Measurements from ENCODE around the gene UBE2G2. TPM values are rescaled to one million over a fixed set of nuclear protein-coding genes. Genes with fewer than 3 reads are reported as not detected.

Gene UBE2G2, protein sequence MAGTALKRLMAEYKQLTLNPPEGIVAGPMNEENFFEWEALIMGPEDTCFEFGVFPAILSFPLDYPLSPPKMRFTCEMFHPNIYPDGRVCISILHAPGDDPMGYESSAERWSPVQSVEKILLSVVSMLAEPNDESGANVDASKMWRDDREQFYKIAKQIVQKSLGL
- total RNA-seq, result 10 to 100 TPM; 72.6 to 75.6 TPM
- long read RNA-seq, donor 1, full-length matches to known transcripts, result 29 of 41 reads
- long read RNA-seq, donor 1, partial matches to known transcripts, result 0 of 41 reads
- long read RNA-seq, donor 1, other reads (novel, unspliced or antisense), result 12 of 41 reads
- long read RNA-seq, donor 2, full-length matches to known transcripts, result 141 of 172 reads
- long read RNA-seq, donor 2, partial matches to known transcripts, result 6 of 172 reads
- long read RNA-seq, donor 2, other reads (novel, unspliced or antisense), result 25 of 172 reads

DNA sequence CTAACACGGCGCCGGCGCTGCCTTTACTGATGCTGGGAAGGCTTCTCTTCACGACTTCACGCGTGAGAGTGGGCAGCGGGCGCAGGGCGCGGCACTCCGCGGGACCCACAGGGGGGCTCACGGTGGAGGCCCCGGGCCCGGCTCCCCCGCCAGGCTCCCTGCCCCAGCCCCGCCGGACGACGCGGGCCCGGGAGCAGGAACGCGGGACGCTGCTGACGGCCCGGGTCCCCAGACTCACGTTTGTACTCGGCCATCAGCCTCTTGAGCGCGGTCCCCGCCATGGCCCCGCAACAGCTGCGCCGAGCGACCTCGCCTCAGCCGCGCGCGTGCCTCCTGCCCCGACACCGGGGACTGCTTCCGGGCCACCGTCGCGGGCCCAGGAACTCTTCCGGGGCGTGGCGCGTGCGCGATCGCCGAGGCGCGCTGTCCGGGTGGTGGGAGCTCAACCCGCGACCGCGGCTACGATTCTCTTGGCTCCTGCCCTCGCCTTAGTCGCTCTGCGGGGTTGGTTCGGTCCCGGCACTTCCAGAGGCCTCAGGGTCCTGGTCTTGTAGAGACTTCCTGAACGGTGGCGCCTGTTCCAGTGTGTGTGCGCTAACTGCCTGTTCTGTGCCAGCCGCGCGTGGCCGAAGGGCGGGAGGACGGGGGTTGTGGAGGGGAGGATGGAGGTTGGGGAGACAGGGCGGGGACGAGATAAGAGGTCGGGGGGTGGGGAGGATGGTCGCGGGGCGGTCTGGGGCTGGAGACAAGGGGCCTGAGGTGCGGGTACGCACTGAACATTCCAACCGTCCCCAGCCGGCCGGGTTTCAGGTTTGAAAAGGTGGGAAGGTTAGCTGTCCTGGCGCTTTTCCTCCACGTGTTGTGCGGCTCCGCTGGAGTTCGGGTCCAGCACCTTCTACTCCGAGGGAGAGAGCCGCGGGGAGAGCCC lies at the start of gene UBE2G2:
UBE2G2 (minus strand) TSS at position 353 of the 928 bp plus-strand sequence; CDS start at position 281, 72 bp downstream.
- peak; percentile 95 for DNase-seq (ENCODE audit: low spot score)
- intact Hi-C loops (cut with DNase I), result no loop called here

DNA sequence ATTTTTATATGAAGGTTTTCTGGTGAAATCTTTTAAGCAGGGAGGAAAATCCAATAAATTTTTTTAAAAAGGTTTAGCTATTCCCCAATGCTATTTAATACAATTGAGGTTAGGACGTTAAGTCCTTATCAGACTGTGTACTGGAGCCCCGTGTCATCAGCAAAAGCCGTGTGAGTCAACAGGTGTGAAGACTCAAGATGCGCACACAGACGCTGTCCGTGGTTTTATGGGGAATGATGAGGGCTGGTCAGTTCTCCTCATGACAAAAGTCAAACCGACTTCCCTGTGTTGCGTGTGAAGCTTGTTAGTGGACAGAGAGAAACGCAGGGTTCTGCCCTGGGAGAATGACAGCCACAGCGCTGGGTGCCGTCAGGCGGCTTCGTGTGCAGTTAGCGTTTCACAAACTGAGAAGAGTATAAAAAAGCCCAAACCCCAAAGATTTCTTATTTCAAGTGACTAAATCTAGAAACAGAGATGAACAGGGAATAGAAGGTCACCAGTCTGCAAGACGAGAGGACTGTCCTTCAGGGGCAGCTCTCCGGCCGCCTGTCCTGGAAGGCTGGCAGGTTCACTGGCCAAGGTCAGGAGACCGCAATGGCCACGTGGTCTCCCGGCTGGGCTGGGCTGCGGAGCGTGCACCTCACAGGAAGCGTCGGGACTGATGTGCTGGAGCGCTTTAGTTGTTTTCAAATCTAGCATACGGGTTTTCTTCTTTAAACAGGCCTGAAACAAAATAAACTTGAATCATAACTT lies 49.5 kb upstream of the UBE2G2 start:
- intact Hi-C loops (cut with DNase I), result no loop called here
- peak; percentile 66 for DNase-seq (ENCODE audit: low spot score)

DNA sequence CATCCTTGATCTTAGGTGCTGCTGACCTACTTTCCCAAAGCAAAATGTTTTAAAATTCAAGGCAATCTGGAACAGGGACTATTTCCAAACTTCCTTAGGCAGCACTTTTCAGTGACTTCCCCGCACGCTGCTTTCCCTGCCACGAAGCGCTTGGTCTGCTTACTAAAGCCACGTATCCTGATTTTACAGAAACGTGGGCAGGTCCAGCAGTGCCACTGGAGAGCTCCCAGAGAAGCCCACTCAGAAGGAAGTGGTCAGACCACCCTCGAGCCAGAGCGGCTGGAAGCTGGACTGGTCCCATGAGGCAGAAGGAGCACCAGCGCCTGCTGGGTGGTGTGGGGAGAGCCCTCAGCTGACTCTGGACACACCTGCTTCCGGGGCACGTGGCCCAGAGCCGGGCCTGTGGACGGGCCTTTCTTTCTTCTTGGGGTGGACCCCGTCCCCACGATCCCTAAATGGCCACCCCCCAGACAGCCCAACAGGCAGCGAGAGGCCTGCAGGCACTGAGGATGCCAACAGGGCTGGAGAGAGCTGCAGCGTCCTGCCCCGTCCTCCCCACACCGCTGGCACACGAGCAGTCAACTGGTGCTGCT lies 48.7 kb upstream of the UBE2G2 start:
- intact Hi-C loops (cut with DNase I), result no loop called here
- DNase-seq (ENCODE audit: low spot score), result peak; percentile 72

DNA sequence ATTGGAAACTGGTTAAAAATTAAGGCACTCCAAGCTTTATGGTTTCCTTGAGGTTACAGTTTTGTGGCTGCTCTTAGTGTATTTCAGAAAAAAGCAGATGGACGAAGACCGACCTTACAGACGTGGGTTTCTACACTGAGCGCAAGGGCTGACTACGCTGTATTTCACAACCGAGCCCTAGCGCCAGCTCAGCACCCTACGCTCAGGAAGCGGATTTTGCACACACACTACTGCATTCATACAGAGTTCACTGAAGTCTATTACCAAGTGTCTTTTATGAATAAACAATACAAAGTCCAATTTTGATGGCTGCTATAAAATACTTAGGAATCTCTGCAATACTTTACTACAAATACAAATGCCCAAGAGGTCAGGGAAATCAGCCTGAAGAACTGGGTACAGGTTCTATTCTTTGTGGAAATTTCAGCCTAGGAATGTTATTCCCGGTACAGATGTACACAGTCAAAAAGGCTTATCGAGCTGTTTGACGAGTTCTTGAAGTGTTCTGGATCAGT lies 48.1 kb upstream of the UBE2G2 start:
- intact Hi-C loops (cut with DNase I), result no loop called here
- DNase-seq (ENCODE audit: low spot score), result peak; percentile 82

DNA sequence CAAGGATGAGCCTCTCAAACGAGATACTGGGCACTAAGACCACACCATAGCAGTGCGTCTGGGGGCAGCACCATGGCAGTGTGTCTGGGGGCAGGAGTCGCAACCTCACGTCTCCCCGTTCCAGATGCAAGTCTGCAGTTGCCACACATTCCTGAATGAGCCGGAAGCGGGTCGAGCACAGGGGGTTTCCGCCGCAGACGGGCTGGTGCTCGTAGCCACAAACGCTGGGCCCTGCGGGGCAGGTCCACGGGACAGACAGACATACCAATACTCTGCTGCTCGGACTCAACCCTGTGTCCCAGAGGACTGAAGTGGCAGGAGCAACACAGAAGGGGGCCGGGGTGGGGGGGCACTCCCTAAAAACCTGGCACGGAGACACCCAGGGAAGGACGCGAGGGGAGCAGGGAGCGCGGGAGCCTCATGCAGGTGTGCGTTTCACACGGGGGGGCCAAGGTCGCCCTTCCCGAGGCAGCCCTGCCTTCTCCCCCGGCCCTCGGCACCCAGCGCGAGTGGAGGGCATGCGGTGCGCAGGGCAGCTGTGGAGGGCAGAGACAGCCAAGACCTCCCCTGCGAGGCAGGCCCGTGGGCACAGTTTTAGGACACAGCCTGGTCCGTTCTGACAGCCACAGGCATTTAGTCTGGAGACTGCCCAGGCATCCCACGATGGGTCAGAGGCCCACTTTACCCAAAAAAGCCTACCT lies 47.4 kb upstream of the UBE2G2 start:
- peak; percentile 78 for DNase-seq (ENCODE audit: low spot score)
- intact Hi-C loops (cut with DNase I), result no loop called here

DNA sequence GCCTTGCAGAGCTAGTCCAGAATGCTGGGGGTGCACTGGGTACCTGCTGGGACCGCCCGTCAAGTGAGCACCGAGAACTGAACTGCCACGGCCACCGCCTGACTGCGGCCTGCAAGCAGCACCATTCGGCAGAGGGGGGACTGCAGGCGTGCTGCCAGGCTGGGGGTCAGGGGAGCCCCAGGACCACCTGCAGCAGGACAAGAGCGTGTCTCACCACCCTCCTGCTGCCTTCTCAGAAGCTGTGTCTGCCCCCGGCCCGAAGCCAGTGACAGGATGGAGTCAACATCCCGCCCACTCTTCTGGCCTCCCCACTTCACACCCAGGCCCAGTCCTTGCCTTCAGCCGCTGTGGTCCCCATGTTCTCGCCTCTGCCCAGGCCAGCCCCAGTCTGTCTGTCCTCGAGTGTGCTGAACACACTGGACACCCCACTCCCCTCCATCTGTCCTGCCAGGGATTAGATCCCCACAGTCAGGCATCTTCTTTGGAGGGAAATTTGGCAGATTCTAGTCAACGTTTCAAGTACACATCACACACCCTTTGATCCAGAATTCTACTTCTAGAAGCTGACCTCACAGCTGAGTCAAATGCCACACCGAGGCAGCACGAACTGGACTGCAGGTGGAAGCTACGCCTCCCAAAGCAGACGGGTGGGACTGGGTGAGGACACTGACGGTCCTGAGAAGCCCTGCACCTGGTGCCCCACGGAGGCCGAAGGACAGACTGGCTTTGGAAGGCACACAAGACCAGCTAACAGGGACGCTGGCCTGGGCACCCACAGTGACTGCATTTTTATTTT lies 45.8 kb upstream of the UBE2G2 start:
- DNase-seq (ENCODE audit: low spot score), result no peak
- intact Hi-C loops (cut with DNase I), result loop anchor here in 1 of 2 donors (1.0 kb wide), 1 partner anchor 21 kb away; no protein-coding TSS in a partner anchor

DNA sequence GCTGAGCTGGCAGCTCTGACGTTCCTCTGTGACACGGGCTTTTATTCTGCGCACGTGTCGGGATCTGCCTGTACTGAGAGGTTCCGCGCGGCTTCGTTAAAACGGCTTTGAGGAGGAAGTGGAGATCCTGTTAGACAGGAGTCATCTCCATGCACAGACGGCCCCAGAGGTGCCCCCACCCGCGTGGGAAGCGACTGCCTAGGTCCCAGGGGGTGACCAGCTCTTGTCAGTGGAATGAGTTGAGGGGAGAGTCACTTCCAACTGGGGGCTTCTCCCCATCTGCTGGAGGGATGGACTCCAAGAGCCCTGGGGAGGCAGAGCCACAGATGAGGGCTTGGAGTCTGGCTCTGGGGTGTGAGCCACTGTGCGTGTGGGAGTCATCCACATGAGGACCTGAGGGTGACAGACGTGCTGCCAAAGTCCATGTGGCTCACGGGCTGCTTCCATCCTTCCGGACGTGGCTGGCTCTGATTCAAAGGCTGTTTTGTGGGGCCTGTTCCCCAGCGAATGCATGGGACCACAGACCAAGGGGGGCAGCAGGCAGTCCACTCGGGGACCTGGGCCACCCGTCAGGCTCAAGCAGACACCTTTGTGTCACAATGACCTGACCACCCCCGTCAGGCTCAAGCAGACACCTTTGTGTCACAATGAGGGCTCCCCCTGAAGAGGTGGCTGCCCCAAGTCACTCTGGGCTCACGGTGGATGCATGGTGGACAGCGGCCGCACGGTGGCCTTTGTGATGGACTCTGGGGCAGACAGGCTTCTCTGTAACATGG lies 45.1 kb upstream of the UBE2G2 start:
- DNase-seq (ENCODE audit: low spot score), result peak; percentile 91
- intact Hi-C loops (cut with DNase I), result loop anchor here in 1 of 2 donors (1.0 kb wide), 1 partner anchor 22 kb away; no protein-coding TSS in a partner anchor

DNA sequence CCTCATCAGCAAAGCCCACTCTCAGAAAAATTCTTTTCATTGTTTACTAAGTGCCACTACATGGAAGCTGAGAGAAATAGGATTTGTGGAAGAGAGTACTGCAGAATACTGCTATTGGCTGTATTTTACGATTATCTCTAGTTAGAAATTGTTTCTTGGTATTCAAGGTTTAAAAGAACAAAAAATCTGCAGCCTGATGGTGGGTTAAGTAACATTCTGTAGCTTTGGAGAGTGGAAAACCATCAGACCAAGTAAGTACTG lies 44.5 kb upstream of the UBE2G2 start:
- intact Hi-C loops (cut with DNase I), result no loop called here
- DNase-seq (ENCODE audit: low spot score), result no peak

DNA sequence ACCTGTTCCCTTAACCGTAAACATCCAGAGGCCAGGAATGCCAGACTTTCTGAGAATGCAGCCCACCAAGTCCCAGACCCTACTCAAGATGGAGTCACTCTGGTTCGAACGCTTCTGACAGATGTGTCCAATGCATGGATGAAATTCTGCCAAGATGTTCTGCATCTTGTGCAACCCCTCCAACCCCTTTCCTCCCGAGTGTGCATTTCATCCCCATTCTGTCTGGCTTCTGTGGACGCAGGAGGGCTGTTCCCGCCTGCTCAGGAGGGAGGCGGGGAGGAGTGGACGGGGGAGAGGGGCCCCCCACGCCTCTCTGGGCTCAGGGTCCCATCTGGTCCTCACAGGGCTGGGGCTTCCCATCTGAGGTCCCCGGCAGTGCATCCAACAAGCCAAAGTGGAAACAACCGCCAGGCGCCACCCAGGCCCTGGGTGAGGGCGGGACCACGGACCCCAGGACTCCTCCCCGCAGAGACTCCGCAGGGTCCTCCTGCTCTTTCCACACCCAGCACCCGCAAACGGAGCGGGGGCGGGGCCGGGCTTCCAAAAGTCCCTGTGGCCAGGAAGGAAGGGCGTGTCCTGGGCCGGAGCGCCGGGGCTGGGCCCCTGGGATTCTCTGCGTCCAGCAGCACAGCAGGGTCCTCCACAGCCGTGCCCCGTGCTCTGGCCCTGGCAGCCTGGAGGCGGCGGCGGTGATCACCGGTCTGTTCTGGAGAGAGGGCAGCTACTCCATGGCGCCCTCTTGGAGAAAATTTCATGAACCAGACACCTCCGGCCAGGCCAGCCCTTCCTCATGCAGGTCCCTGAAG lies 44.0 kb upstream of the UBE2G2 start:
- intact Hi-C loops (cut with DNase I), result no loop called here
- DNase-seq (ENCODE audit: low spot score), result peak; percentile 92

DNA sequence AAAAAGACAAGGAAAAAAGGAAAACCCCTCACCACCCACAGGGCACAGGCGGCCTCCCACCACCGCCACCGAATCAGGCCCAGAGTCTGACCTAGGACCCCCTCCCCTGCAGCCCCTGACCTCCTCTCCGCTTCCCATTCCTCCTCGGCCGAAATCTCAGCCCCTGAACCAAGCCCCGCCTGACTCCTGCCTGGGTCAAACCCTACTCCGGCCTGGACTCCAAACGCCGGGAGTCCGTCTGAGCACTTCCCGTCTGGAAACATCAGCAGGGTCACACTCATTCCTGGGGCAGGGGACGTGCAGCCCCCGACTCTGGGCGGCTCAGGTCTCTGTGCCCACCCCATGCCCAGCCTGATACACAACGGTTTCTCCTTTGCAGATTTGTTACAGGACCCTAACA lies 42.6 kb upstream of the UBE2G2 start:
- intact Hi-C loops (cut with DNase I), result no loop called here
- peak; percentile 66 for DNase-seq (ENCODE audit: low spot score)

DNA sequence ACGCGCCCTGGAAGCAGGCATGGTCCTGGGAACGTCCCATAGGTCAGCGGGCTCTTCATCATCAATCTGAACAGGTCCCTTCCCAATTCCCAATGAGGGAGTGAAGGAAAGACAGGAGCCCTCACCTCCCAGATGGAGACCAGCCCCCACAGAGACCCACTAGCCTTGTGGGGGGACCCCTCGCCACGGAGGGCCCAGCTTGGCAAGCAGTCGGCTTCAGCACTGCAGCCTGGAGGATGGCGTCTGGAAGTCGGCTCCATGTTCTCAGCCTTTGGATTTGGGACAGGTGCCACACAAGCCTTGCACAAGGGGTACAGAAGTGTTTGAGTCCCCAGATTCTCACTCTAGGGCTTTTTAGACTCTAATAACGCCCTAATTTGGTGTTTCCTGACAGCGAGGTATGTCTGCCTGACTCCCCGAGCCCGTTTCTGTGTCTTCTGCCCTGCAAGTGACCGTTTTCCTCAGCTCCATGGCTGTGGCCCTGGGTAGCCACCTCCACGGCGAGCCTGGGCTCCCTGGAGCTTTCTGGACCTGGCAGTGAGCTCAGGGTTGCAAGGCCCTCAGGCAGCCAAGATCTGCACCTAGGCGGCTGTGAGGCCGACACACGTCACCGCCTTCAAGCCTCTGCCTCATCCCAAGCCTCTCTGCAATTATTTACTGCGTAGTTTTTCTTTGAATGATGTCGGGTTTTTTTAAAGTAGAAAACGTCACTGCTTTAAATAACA lies 41.3 kb upstream of the UBE2G2 start:
- intact Hi-C loops (cut with DNase I), result no loop called here
- no peak for DNase-seq (ENCODE audit: low spot score)

DNA sequence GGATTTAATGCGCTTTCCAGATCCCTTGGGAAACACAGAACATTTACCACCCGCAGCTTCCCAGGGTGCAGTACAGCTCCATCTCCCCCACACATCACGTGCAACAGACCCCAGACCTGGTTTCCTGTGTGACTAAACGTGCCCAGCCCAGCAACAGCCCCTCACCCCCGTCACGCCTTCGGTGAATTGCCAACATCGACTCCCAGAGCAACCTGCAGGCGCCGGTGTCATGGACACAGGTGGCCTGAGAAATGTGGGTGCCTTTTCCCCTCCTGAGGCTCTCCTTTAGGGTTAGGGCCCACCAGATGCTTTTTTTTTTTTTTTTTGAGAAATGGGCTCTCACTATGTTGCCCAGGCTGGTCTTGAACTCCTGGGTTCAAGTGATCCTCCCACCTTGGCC lies 40.5 kb upstream of the UBE2G2 start:
- no peak for DNase-seq (ENCODE audit: low spot score)
- intact Hi-C loops (cut with DNase I), result no loop called here

DNA sequence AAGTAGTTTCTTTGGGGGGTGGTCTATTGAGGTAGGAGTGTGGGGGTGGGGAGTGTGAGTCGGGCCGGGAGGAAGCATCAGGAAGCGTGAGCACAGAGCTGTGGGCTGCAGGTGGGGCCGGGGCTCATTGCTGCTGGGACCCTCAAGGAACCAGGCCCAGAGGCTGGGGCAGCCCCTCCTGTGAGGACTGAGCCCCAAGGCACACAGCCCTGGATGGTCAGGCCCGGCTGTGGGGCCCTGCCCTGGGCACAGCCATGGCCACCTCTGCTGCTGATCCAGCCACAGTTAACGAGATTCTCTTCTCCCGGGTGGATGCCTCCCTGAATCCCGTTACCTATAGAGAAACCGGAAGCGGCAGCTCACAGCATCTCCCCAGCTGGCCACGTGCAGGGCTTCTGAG lies 39.2 kb upstream of the UBE2G2 start:
- DNase-seq (ENCODE audit: low spot score), result no peak
- intact Hi-C loops (cut with DNase I), result no loop called here

DNA sequence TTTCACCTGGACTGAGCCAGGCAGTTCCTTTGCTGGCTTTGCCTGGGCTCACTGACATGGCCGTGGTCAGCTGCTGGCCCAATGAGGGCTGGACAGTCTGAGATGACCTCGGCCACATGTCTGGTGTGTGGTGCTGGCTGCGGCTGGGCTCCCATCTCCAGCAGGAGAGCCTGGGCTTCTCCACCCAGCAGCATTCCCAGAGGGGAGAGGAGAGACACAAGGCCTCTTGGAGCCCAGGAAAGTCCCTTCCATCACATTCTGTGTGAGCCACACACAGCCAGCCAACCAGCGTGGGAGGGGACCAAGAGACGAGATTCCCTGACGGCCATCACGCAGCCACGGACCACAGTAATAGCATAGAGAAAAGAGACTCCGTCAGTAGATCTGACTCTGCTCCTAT lies 37.3 kb upstream of the UBE2G2 start:
- no peak for DNase-seq (ENCODE audit: low spot score)
- intact Hi-C loops (cut with DNase I), result no loop called here

DNA sequence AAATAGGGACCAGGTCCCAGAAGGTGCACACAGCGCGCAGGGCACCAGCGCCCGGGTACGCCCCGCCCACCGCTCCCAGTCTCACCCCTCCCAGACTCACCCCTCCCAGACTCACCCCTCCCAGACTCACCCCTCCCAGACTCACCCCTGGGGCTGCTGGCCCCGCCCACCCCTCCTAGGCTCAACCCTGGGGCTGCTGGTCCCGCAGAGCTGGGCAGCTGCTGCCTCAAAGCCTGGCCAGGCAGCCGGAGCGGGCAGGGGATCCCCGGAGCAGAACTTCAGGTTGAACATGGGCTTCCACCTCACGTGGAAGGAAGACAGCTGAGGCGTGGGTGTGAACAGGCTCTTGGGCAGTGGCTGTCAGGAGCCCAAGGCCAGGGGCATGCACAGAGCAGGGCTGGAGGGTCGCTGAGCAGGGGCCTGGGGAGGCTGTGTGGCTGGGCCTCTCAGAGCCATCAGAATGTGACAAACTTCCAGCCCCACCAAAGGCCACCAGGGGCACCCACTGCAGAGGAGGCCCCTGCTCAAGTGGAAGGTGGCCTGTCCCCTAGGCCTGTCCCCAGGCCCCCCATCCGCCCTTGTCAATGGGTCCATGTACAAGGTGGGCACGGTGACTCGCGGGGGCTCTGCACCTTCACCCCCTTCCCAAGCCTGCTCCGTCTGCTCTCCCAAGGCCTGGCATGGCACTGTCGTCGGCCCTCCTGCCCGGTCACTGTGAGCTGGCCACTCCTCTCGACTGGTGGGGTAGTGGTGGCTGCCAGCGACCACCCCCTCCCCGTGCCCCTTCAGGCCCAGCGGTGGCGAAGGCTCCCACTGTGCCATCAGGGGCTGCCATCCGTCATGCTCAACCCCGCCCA lies 36.6 kb upstream of the UBE2G2 start:
- intact Hi-C loops (cut with DNase I), result no loop called here
- no peak for DNase-seq (ENCODE audit: low spot score)

Measured in posterior vena cava (tissue), 2 donors.